ENCODE data around the gene TMEM132D. TPM values are rescaled to one million over a fixed set of nuclear protein-coding genes. Genes with fewer than 3 reads are reported as not detected.

TMEM132D gene
- total RNA-seq, 4 donors from 2014 or later: 0.15 to 0.94 TPM; not detected in 2

GRCh38 chr12:129727100-129727499 lies 176.7 kb downstream of the TMEM132D start:
- WGBS, 2 donors (ENCODE audit: low coverage in 1 of 2): 57 to 92% methylated on average over 2 to 3 of the region's 3 CpGs
- no peak overlapping the region for H3K27ac ChIP-seq
- no peak for TF ChIP-seq CTCF (IDR thresholded peaks at IDR 0.05)
- TF ChIP-seq EP300 (IDR thresholded peaks at IDR 0.05): no peak
- TF ChIP-seq POLR2AphosphoS5 (IDR thresholded peaks at IDR 0.05): no peak
- no peak for TF ChIP-seq POLR2A (IDR thresholded peaks at IDR 0.05)
- H3K4me3 ChIP-seq: no peak overlapping the region
- H3K4me1 ChIP-seq: no peaks in the 10 kb centered on the region
- H3K36me3 ChIP-seq: no peaks in the 10 kb centered on the region
- H3K27me3 ChIP-seq: peaks cover 22% of the 10 kb centered on the region
- H3K9me3 ChIP-seq: peaks cover 0 to 46% (median 0%) of the 10 kb centered on the region in 3 donors
- ATAC-seq: no peak

GRCh38 chr12:129723260-129723659 lies 180.6 kb downstream of the TMEM132D start:
- ATAC-seq: no peak
- no peak overlapping the region for H3K4me3 ChIP-seq
- 40 to 65% methylated on average over 3 to 8 of the region's 8 CpGs for WGBS, 2 donors (ENCODE audit: low coverage in 1 of 2)
- H3K36me3 ChIP-seq: no peaks in the 10 kb centered on the region
- H3K27ac ChIP-seq: no peak overlapping the region
- H3K27me3 ChIP-seq: peaks cover 32% of the 10 kb centered on the region
- no peak for TF ChIP-seq POLR2A (IDR thresholded peaks at IDR 0.05)
- peaks cover 0 to 35% (median 0%) of the 10 kb centered on the region in 3 donors for H3K9me3 ChIP-seq
- H3K4me1 ChIP-seq: no peaks in the 10 kb centered on the region

GRCh38 chr12:129720618-129721017 lies 183.2 kb downstream of the TMEM132D start:
- ATAC-seq: no peak
- Histone ChIP-seq H3K27ac (no peak overlapping the region), H3K9me3 (peaks cover 0 to 20% (median 0%) of the 10 kb centered on the region in 3 donors), H3K4me3 (no peak overlapping the region), H3K36me3 (no peaks in the 10 kb centered on the region), H3K27me3 (peaks cover 51% of the 10 kb centered on the region), H3K4me1 (no peaks in the 10 kb centered on the region)
- TF ChIP-seq EP300 (IDR thresholded peaks at IDR 0.05) (no peak), CTCF (IDR thresholded peaks at IDR 0.05) (no peak), POLR2A (IDR thresholded peaks at IDR 0.05) (no peak), POLR2AphosphoS5 (IDR thresholded peaks at IDR 0.05) (no peak)
- 71 to 90% methylated on average over 2 to 4 of the region's 4 CpGs for WGBS, 2 donors (ENCODE audit: low coverage in 1 of 2)

- Histone ChIP-seq H3K9me3 (peaks cover 0 to 9% (median 0%) of the 10 kb centered on the region in 3 donors), H3K4me3 (no peak overlapping the region), H3K27me3 (peaks cover 49% of the 10 kb centered on the region), H3K36me3 (no peaks in the 10 kb centered on the region), H3K4me1 (no peaks in the 10 kb centered on the region), H3K27ac (no peak overlapping the region)
- 10 to 33% methylated on average over 2 to 3 of the region's 3 CpGs for WGBS, 2 donors (ENCODE audit: low coverage in 1 of 2)
- no peak for ATAC-seq
- no peak for TF ChIP-seq POLR2A (IDR thresholded peaks at IDR 0.05)
- no peak for TF ChIP-seq POLR2AphosphoS5 (IDR thresholded peaks at IDR 0.05)
- TF ChIP-seq EP300 (IDR thresholded peaks at IDR 0.05): no peak
- TF ChIP-seq CTCF (IDR thresholded peaks at IDR 0.05): no peak
These were observed 184.4 kb downstream of the TMEM132D start for GRCh38 chr12:129719416-129719815.

- Histone ChIP-seq H3K4me1 (no peaks in the 10 kb centered on the region), H3K27ac (no peak overlapping the region), H3K27me3 (peaks cover 36% of the 10 kb centered on the region), H3K9me3 (no peaks in the 10 kb centered on the region), H3K4me3 (no peak overlapping the region), H3K36me3 (no peaks in the 10 kb centered on the region)
- 84 to 88% methylated on average over 2 of the region's 2 CpGs for WGBS, 2 donors (ENCODE audit: low coverage in 1 of 2)
- TF ChIP-seq EP300 (IDR thresholded peaks at IDR 0.05) (no peak), CTCF (IDR thresholded peaks at IDR 0.05) (no peak), POLR2AphosphoS5 (IDR thresholded peaks at IDR 0.05) (no peak), POLR2A (IDR thresholded peaks at IDR 0.05) (no peak)
- no peak for ATAC-seq
These were observed 186.4 kb downstream of the TMEM132D start for GRCh38 chr12:129717438-129717837.

All from gastroesophageal sphincter (tissue), 4 donors.